GM12873 (cell line): Measurements from ENCODE around the gene COX10.

Source experiments
- TF ChIP-seq, protein P1 (sequence below): IDR thresholded peaks from 2 replicates; pipeline ENCODE4 v1.5.1; 2012; ENCODE audit warnings: low read depth, mild to moderate bottlenecking, moderate library complexity, low read length, control low read depth; ENCODE audit not compliant: insufficient read depth; ENCODE audit errors: missing control alignments

COX10 gene

GRCh38 chr17:14201021-14201987, 132.0 kb downstream of the COX10 start:
- TF ChIP-seq, protein P1, sequence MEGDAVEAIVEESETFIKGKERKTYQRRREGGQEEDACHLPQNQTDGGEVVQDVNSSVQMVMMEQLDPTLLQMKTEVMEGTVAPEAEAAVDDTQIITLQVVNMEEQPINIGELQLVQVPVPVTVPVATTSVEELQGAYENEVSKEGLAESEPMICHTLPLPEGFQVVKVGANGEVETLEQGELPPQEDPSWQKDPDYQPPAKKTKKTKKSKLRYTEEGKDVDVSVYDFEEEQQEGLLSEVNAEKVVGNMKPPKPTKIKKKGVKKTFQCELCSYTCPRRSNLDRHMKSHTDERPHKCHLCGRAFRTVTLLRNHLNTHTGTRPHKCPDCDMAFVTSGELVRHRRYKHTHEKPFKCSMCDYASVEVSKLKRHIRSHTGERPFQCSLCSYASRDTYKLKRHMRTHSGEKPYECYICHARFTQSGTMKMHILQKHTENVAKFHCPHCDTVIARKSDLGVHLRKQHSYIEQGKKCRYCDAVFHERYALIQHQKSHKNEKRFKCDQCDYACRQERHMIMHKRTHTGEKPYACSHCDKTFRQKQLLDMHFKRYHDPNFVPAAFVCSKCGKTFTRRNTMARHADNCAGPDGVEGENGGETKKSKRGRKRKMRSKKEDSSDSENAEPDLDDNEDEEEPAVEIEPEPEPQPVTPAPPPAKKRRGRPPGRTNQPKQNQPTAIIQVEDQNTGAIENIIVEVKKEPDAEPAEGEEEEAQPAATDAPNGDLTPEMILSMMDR, result no peak

DNA sequence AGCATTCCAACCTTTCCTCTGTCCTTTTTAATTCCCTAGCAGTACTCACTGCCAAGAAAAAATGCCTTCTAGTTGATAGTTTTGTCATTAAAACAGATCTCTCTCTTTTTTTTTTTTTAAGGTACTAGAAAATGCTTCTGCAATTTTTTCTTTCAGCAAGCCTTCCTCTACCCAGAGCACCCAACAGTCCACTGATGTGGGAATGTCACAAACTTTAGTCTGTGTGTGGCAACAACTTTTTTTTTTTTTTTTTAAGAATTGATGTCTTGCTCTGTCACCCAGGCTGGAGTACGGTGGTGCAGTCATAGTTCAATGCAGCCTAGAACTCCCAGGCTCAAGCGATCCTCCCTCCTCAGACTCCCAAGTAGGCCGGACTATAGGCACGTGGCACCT, 132.7 kb downstream of the COX10 start:
- TF ChIP-seq, protein P1, result no peak

GRCh38 chr17:14202388-14203166, 133.3 kb downstream of the COX10 start:
- TF ChIP-seq, protein P1, result no peak

DNA sequence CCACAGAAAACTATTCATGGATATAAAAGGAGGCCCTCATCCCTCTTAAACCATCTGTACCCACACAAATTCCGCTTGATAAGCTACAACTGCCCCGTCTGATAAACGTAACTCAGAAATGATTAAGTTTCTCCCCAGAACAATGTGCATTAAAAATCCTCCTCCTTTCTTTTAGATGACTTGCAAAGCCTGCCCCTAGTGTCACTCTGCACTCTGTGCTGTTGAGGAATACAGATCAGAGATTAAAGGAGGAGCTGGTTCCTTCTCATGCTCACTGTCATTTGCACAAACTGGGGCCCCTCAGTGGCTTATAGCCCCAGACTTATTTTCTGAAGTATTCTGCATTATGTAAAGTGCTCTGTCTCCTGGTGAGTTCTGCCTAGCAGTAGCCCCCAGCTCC, 134.1 kb downstream of the COX10 start:
- TF ChIP-seq, protein P1, result peak; percentile 7

DNA sequence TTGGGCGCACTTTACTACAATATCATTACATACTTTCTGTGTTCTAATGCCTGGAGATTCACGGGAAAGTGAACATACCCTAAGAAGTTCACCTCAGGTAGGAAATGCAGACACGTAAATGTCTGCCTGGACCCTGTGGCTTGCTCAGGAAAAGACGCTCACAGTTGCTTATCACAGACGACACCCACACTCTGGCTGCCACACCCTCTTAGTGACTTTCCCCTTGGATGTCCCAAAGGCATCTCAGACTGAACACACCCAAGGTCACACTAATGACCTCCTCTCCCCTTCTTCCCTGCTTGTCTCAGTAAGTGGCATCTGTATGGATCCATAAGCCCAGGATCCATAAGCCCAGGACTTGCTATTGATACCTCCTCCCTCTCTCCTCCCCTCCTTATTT, 134.8 kb downstream of the COX10 start:
- TF ChIP-seq, protein P1, result no peak

DNA sequence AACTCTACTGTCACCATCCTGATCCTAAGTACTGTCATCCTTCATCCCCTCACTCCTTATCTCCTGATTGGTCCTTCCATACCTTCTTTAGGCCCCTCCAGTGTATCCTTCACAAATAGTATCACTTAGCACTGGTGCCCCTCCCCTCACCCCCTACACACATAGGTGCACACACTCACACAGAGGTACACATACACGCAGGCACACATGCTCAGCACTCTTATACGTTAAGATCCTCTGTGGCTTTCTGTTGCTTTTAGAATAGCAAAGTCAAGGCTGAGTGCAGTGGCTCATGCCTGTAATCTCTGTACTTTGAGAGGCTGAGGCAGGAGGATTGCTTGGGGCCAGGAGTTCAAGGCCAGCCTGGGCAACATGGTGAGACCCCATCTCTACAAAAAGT, 135.2 kb downstream of the COX10 start:
- TF ChIP-seq, protein P1, result no peak

DNA sequence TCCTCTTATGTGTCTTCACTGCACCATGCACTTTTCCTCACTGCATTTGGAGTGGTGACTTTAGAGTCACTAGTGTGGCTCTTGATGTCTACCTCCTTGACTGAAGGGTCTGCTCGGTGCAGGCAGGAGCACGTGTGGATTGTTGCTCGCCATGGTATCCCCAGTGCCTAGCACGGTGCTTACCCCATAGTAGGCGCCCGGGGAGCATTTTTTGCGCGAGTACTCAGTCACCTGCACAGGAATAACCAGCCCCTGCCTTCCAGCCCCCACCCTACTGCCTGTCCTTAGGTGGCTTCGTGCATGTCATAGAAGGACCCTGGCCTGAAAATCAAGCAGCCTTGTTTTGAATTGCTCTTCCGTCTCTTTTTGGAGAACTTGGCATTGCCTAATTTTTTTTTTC, 136.1 kb downstream of the COX10 start:
- TF ChIP-seq, protein P1, result no peak
